ENCODE measurements around the gene PHACTR1. TPM values are rescaled to one million over a fixed set of nuclear protein-coding genes. Genes with fewer than 3 reads are reported as not detected.

PHACTR1 gene
- polyA plus RNA-seq, 1 of the 3 experiments (the other 2 are of a cell fraction), result 0.12 TPM

- H3K9me3 ChIP-seq, result no peaks in the 10 kb centered on the region
- no peak for DNase-seq
- no peaks in the 10 kb centered on the region for H4K20me1 ChIP-seq (ENCODE audit: insufficient read depth)
- 31% methylated on average over 3 of the region's 3 CpGs for WGBS (ENCODE audit: low lambda C conversion rate)
- CTCF ChIA-PET, result no interaction called here
- no peak overlapping the region for H2AFZ ChIP-seq (ENCODE audit: low read depth)
- H3K4me3 ChIP-seq (ENCODE audit: low read depth in 2 of 2, low read length in 1 of 2), result no peak overlapping the region
- no peaks in the 10 kb centered on the region; the same call in 1 of the 2 replicates for H3K27me3 ChIP-seq (ENCODE audit: insufficient read depth)
- no peak overlapping the region for H3K4me2 ChIP-seq
- no peaks in the 10 kb centered on the region for H3K9me2 ChIP-seq
- no peaks in the 10 kb centered on the region for H3F3A ChIP-seq (replicated peaks; ENCODE audit: insufficient read depth)
- POLR2A ChIA-PET, result no interaction called here
- H3K79me2 ChIP-seq (ENCODE audit: insufficient read depth), result no peaks in the 10 kb centered on the region
- H3K4me1 ChIP-seq (ENCODE audit: control insufficient read depth in 1 of 2, insufficient read depth in 2 of 2, low read depth in 1 of 2, low read length in 1 of 2), result no peaks in the 10 kb centered on the region; a peak in 1 of 4 replicates
- TF ChIP-seq JUND (IDR thresholded peaks at IDR 0.05), result no peak
- no peak for TF ChIP-seq FOXJ3 (CRISPR knock-in tag; IDR thresholded peaks at IDR 0.05)
- TF ChIP-seq PBX3 (IDR thresholded peaks at IDR 0.05), result no peak
- TF ChIP-seq, protein P1, sequence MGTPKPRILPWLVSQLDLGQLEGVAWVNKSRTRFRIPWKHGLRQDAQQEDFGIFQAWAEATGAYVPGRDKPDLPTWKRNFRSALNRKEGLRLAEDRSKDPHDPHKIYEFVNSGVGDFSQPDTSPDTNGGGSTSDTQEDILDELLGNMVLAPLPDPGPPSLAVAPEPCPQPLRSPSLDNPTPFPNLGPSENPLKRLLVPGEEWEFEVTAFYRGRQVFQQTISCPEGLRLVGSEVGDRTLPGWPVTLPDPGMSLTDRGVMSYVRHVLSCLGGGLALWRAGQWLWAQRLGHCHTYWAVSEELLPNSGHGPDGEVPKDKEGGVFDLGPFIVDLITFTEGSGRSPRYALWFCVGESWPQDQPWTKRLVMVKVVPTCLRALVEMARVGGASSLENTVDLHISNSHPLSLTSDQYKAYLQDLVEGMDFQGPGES (IDR thresholded peaks at IDR 0.05; ENCODE audit: low read depth, low read length), result no peak
- no peak for TF ChIP-seq SIN3A (IDR thresholded peaks at IDR 0.05; ENCODE audit: borderline replicate concordance, low read depth, low read length)
- TF ChIP-seq EP300 (IDR thresholded peaks at IDR 0.05; ENCODE audit: borderline replicate concordance in 1 of 2, low read depth in 1 of 2, low read length in 1 of 2), result no peak
- TF ChIP-seq, protein P2, sequence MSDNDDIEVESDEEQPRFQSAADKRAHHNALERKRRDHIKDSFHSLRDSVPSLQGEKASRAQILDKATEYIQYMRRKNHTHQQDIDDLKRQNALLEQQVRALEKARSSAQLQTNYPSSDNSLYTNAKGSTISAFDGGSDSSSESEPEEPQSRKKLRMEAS (IDR thresholded peaks at IDR 0.05; ENCODE audit: low read depth), result no peak
- TF ChIP-seq FOXM1 (IDR thresholded peaks at IDR 0.05; ENCODE audit: low read depth), result no peak
- TF ChIP-seq EZH2phosphoT487 (IDR thresholded peaks at IDR 0.05; ENCODE audit: borderline replicate concordance, low read depth), result no peak
- no peak for TF ChIP-seq CHD2 (IDR thresholded peaks at IDR 0.05; ENCODE audit: low read length, partially characterized antibody)
- TF ChIP-seq NRF1 (IDR thresholded peaks at IDR 0.05; ENCODE audit: low read depth, low read length), result no peak
- TF ChIP-seq RAD21 (IDR thresholded peaks at IDR 0.05; ENCODE audit: low read length), result no peak
- TF ChIP-seq SMC3 (IDR thresholded peaks at IDR 0.05; ENCODE audit: low read depth, low read length), result no peak
- TF ChIP-seq MXI1 (IDR thresholded peaks at IDR 0.05; ENCODE audit: low read depth, low read length), result no peak
- no peak for TF ChIP-seq RCOR1 (IDR thresholded peaks at IDR 0.05; ENCODE audit: low read length)
- TF ChIP-seq POLR2AphosphoS5 (IDR thresholded peaks at IDR 0.05; ENCODE audit: low read depth, low read length), result no peak
- no peak for TF ChIP-seq YY1 (IDR thresholded peaks at IDR 0.05; ENCODE audit: low read depth)
- TF ChIP-seq RXRA (IDR thresholded peaks at IDR 0.05; ENCODE audit: borderline replicate concordance, low read depth), result no peak
- no peak overlapping the region for H3K27ac ChIP-seq (ENCODE audit: low read depth in 2 of 2, low read length in 1 of 2)
- no peaks in the 10 kb centered on the region for H3K36me3 ChIP-seq (replicated peaks in 1 of 2; ENCODE audit: control insufficient read depth in 1 of 2, insufficient read depth in 2 of 2, low read length in 1 of 2)
- no peak overlapping the region for H3K9ac ChIP-seq
Measured at GRCh38 chr6:13166916-13167315, 450.3 kb downstream of the PHACTR1 start.

DNA sequence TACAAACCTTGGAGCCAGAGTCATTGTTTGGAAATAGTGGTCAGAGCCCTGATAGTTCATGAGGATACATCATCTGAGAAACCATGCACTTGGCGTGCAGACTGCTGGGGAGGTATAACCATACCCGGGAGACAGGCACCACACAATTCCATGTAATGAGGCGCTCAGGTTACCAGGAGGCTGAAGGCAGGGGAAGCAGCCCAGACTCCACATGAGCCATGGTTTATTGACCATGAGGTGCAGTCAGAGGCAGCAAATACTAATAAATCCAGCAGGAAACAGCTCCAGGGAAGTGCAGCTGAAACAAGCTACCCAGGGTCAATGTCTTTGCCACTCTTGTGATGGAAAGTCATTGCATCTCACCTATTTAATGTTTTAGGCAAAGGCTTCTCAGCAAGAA lies 455.7 kb downstream of the PHACTR1 start:
- H3K9me3 ChIP-seq, result no peaks in the 10 kb centered on the region
- 65% methylated on average over 3 of the region's 3 CpGs for WGBS (ENCODE audit: low lambda C conversion rate)

More for the DNA sequence above, 455.7 kb downstream of the PHACTR1 start:
- TF ChIP-seq, protein P2 (IDR thresholded peaks at IDR 0.05; ENCODE audit: low read depth), result no peak
- TF ChIP-seq ELF1 (IDR thresholded peaks at IDR 0.05) (no peak), RCOR1 (IDR thresholded peaks at IDR 0.05; ENCODE audit: low read length) (no peak), TAF1 (IDR thresholded peaks at IDR 0.05; ENCODE audit: borderline replicate concordance, low read depth, low read length) (no peak), YY1 (IDR thresholded peaks at IDR 0.05; ENCODE audit: low read depth) (no peak)
- Histone ChIP-seq H3F3A (replicated peaks; ENCODE audit: insufficient read depth) (no peaks in the 10 kb centered on the region), H3K36me3 (replicated peaks in 1 of 2; ENCODE audit: control insufficient read depth in 1 of 2, insufficient read depth in 2 of 2, low read length in 1 of 2) (no peaks in the 10 kb centered on the region), H3K27me3 (ENCODE audit: insufficient read depth) (no peaks in the 10 kb centered on the region; the same call in 1 of the 2 replicates), H3K4me2 (no peak overlapping the region), H4K20me1 (ENCODE audit: insufficient read depth) (no peaks in the 10 kb centered on the region), H3K4me3 (ENCODE audit: low read depth in 2 of 2, low read length in 1 of 2) (no peak overlapping the region), H2AFZ (ENCODE audit: low read depth) (no peak overlapping the region), H3K79me2 (ENCODE audit: insufficient read depth) (no peaks in the 10 kb centered on the region), H3K9me2 (no peaks in the 10 kb centered on the region), H3K27ac (ENCODE audit: low read depth in 2 of 2, low read length in 1 of 2) (no peak overlapping the region), H3K4me1 (ENCODE audit: control insufficient read depth in 1 of 2, insufficient read depth in 2 of 2, low read depth in 1 of 2, low read length in 1 of 2) (no peaks in the 10 kb centered on the region; a peak in 1 of 4 replicates), H3K9ac (no peak overlapping the region)
- ChIA-PET POLR2A (no interaction called here), CTCF (no interaction called here)
- no peak for DNase-seq

All from SK-N-SH (cell line).